ENCODE measurements around the gene CRIM1. TPM values are rescaled to one million over a fixed set of nuclear protein-coding genes. Genes with fewer than 3 reads are reported as not detected.

CRIM1 gene
- total RNA-seq, 1 experiment from 2014 or later, result 24.1 TPM

- peaks cover 56% of the 10 kb centered on the region for H3K36me3 Mint-ChIP-seq
These were observed 156.5 kb downstream of the CRIM1 start for GRCh38 chr2:36511858-36512603.

More at GRCh38 chr2:36511858-36512603, 156.5 kb downstream of the CRIM1 start:
- DNase-seq (ENCODE audit: low spot score) (no peak), ATAC-seq (no peak)
- CTCF ChIA-PET, result no interaction called here
- POLR2A ChIA-PET, result no interaction called here
- Mint-ChIP-seq H3K27ac (no peak overlapping the region), H3K9me3 (no peaks in the 10 kb centered on the region), H3K4me3 (no peak overlapping the region), H3K27me3 (ENCODE audit: low read depth) (no peaks in the 10 kb centered on the region), H3K4me1 (peaks cover 15% of the 10 kb centered on the region)
- TF ChIP-seq ATF2 (CRISPR knock-in tag; IDR thresholded peaks at IDR 0.05; ENCODE audit: borderline replicate concordance, low read depth), result no peak
- TF ChIP-seq ZNF317 (CRISPR knock-in tag; IDR thresholded peaks at IDR 0.05; ENCODE audit: borderline replicate concordance, low read depth), result no peak
- TF ChIP-seq TEAD1 (CRISPR knock-in tag; IDR thresholded peaks at IDR 0.05), result no peak
- TF ChIP-seq ZNF423 (CRISPR knock-in tag; IDR thresholded peaks at IDR 0.05), result no peak
- no peak for TF ChIP-seq TCF7 (CRISPR knock-in tag; IDR thresholded peaks at IDR 0.05; ENCODE audit: low read depth)
- no peak for TF ChIP-seq ZNF671 (CRISPR knock-in tag; IDR thresholded peaks at IDR 0.05)
- TF ChIP-seq ZNF512 (CRISPR knock-in tag; IDR thresholded peaks at IDR 0.05; ENCODE audit: borderline replicate concordance), result no peak
- TF ChIP-seq E2F1 (CRISPR knock-in tag; IDR thresholded peaks at IDR 0.05), result no peak
- TF ChIP-seq RELA (CRISPR knock-in tag; IDR thresholded peaks at IDR 0.05; ENCODE audit: borderline replicate concordance), result no peak
- no peak for TF ChIP-seq ZBTB43 (CRISPR knock-in tag; IDR thresholded peaks at IDR 0.05)
- TF ChIP-seq USF2 (CRISPR knock-in tag; IDR thresholded peaks at IDR 0.05), result no peak
- no peak for TF ChIP-seq ZNF281 (CRISPR knock-in tag; IDR thresholded peaks at IDR 0.05)
- no peak for TF ChIP-seq SMAD4 (CRISPR knock-in tag; IDR thresholded peaks at IDR 0.05)
- TF ChIP-seq IRF1 (CRISPR knock-in tag; IDR thresholded peaks at IDR 0.05), result no peak
- no peak for TF ChIP-seq ESRRA (CRISPR knock-in tag; IDR thresholded peaks at IDR 0.05; ENCODE audit: borderline replicate concordance)
- TF ChIP-seq STAT6 (CRISPR knock-in tag; conservative IDR thresholded peaks at IDR 0.05; ENCODE audit: low read depth), result no peak
